ENCODE data around the gene STK25. TPM values are rescaled to one million over a fixed set of nuclear protein-coding genes. Genes with fewer than 3 reads are reported as not detected.

The STK25 gene
- total and polyA plus RNA-seq, 2 donors (not counting 3 experiments of a cell fraction or from before 2014, with no cell fraction given), result 286 to 715 TPM

DNA sequence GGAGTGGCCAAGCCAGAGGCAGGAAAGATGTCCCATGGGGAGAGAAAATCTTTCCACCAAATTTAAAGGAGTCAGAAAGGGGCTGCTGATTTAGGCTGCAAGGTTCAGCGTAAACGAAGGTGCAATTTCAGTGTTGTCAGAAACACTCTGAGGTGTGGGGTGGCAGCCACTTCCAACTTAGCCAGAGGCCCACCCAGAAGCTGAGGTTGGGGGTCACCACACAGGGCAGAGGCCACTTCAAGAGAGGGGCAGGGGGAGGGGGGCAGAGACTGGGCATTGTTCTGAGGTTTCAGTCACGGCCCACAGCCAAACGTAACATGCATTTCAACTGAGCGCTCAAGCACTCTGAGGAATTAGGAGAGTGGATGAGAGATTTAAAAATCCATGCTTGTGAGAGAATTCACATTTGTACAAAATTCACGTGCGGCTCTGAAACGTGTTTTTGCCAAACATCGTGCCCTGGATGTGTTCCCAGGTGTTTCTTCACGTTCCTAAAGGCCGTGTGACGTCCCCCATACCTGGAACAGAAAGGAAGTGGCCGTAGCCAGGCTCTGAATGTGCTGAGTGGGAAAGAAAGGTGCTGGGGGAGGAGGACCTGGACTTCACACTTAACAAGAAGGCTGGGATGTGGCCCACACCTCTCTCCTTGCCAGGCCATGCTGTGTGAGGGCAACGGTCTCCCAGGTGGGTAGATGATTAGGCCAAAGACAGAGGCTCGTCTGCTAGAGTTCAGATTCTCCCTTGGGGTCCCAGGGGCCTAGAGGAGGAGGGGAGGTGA, 30.6 kb upstream of the STK25 start:
- peaks cover 6% of the 10 kb centered on the region for H3K4me1 ChIP-seq (ENCODE audit: control insufficient read depth, extremely low read depth, insufficient read depth, low read length)
- no peaks in the 10 kb centered on the region for H3K9me3 ChIP-seq (replicated peaks; ENCODE audit: control insufficient read depth, insufficient read depth, low read length)
- no peak overlapping the region for H3K9ac ChIP-seq (replicated peaks; ENCODE audit: extremely low read depth, insufficient read depth, low read length)
- H3K9me1 ChIP-seq (replicated peaks; ENCODE audit: control insufficient read depth, extremely low read depth, insufficient read depth, low read length), result no peaks in the 10 kb centered on the region
- H3K36me3 ChIP-seq (ENCODE audit: control insufficient read depth in 2 of 2, extremely low read depth in 1 of 2, insufficient read depth in 2 of 2, low read length in 2 of 2), result no peaks in the 10 kb centered on the region
- CTCF ChIA-PET, result interaction anchor here (1.1 kb wide), 1 partner anchor 24 kb away, joined by 3 read pairs; no protein-coding TSS in a partner anchor
- FAIRE-seq, result no peak
- no peak overlapping the region for H2AFZ ChIP-seq (ENCODE audit: low read depth, low read length)
- dilution Hi-C loops (cut with MboI; ENCODE audit: extremely low pct_ligation_motif_present, low sequenced_read_pairs) (no loop called here), intact Hi-C loops (cut with micrococcal nuclease) (no loop called here)
- H3K4me3 ChIP-seq (replicated peaks in 1 of 3; ENCODE audit: insufficient read depth in 1 of 3, low read depth in 1 of 3, low read length in 3 of 3), result no peak overlapping the region
- POLR2A ChIA-PET, result interaction anchor here (0.8 kb wide), 1 partner anchor 8 kb away, joined by 3 read pairs; no protein-coding TSS in a partner anchor
- no peak for DNase-seq (ENCODE audit: low read depth, low spot score)
- H3K27ac ChIP-seq (ENCODE audit: insufficient read depth, low read depth, low read length), result no peak overlapping the region
- H3K27me3 ChIP-seq (ENCODE audit: control insufficient read depth in 2 of 2, insufficient read depth in 2 of 2, low read length in 2 of 2), result no peaks in the 10 kb centered on the region
- H3K79me2 ChIP-seq (ENCODE audit: control insufficient read depth, insufficient read depth, low read length), result no peaks in the 10 kb centered on the region
- no peak overlapping the region for H3K4me2 ChIP-seq (ENCODE audit: insufficient read depth, low read length)
- no TSS peak for BruUV-seq (replicated peaks)
- no peak for TF ChIP-seq FOS (IDR thresholded peaks at IDR 0.05; ENCODE audit: borderline replicate concordance, insufficient read depth, low read length)
- TF ChIP-seq, protein P1, sequence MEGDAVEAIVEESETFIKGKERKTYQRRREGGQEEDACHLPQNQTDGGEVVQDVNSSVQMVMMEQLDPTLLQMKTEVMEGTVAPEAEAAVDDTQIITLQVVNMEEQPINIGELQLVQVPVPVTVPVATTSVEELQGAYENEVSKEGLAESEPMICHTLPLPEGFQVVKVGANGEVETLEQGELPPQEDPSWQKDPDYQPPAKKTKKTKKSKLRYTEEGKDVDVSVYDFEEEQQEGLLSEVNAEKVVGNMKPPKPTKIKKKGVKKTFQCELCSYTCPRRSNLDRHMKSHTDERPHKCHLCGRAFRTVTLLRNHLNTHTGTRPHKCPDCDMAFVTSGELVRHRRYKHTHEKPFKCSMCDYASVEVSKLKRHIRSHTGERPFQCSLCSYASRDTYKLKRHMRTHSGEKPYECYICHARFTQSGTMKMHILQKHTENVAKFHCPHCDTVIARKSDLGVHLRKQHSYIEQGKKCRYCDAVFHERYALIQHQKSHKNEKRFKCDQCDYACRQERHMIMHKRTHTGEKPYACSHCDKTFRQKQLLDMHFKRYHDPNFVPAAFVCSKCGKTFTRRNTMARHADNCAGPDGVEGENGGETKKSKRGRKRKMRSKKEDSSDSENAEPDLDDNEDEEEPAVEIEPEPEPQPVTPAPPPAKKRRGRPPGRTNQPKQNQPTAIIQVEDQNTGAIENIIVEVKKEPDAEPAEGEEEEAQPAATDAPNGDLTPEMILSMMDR (IDR thresholded peaks at IDR 0.05; ENCODE audit: extremely low read depth in 1 of 2, insufficient read depth in 1 of 2, low read depth in 1 of 2, low read length in 2 of 2), result no peak
- TF ChIP-seq, protein P2, sequence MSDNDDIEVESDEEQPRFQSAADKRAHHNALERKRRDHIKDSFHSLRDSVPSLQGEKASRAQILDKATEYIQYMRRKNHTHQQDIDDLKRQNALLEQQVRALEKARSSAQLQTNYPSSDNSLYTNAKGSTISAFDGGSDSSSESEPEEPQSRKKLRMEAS (IDR thresholded peaks at IDR 0.05; ENCODE audit: insufficient read depth, insufficient read length), result no peak
- TF ChIP-seq MYC (IDR thresholded peaks at IDR 0.05; ENCODE audit: low read depth, low read length), result no peak
- TF ChIP-seq POLR2AphosphoS5 (IDR thresholded peaks at IDR 0.05; ENCODE audit: insufficient read depth, low read depth, low read length), result no peak
- no peak for TF ChIP-seq POLR2A (IDR thresholded peaks at IDR 0.05; ENCODE audit: low read depth, low read length)
- no peak for TF ChIP-seq JUN (IDR thresholded peaks at IDR 0.05; ENCODE audit: borderline replicate concordance, insufficient read depth, insufficient read length, low read depth)
- no peak for TF ChIP-seq EZH2 (IDR thresholded peaks at IDR 0.05; ENCODE audit: borderline replicate concordance, low read depth, low read length, severe bottlenecking)
- TF ChIP-seq GATA2 (IDR thresholded peaks at IDR 0.05; ENCODE audit: insufficient read depth, insufficient read length, low read depth, low read length), result no peak
- H4K20me1 ChIP-seq (replicated peaks; ENCODE audit: control insufficient read depth, extremely low read depth, insufficient read depth, low read length), result no peaks in the 10 kb centered on the region
